Uterus (tissue), 4 donors: ENCODE data around the gene CCR7. TPM values are rescaled to one million over a fixed set of nuclear protein-coding genes. Genes with fewer than 3 reads are reported as not detected.
"Not testable (repeated sequence)": the region's sequence is repeated elsewhere in the genome, so short reads cannot be mapped to it uniquely, and the experiment has no call there.

Source experiments
- DNase-seq, 2 donors: peaks; one replicate each; pipeline ENCODE4 v3.0.0-alpha.2; 2019 to 2020
- H3K27ac ChIP-seq, 2 donors: fragments of 200-600 bp; sonication (generic); 1 replicate in 1 of 2; 2 replicates in 1 of 2; pipeline ENCODE4 v1.5.1; 2016 to 2018
- H3K27me3 ChIP-seq, 2 donors: fragments of 200-600 bp; sonication (generic); one replicate each; pipeline ENCODE4 v1.5.1; 2018 to 2019; ENCODE audit warnings: control low read depth in 1 of 2
- H3K36me3 ChIP-seq, 2 donors: fragments of 200-600 bp; sonication (generic); one replicate each; pipeline ENCODE4 v1.5.1; 2019; ENCODE audit warnings: control low read depth in 1 of 2
- H3K4me1 ChIP-seq, 2 donors: fragments of 200-600 bp; sonication (generic); one replicate each; pipeline ENCODE4 v1.5.1; 2018 to 2019; ENCODE audit warnings: control low read depth in 1 of 2
- H3K4me3 ChIP-seq, 2 donors: fragments of 200-600 bp; sonication (generic); 1 replicate in 1 of 2; 2 replicates in 1 of 2; pipeline ENCODE4 v1.5.1; 2018 to 2019; ENCODE audit warnings: mild to moderate bottlenecking in 1 of 2
- H3K9me3 ChIP-seq, 2 donors: fragments of 200-600 bp; sonication (generic); one replicate each; pipeline ENCODE4 v1.5.1; 2019; ENCODE audit warnings: control low read depth in 1 of 2
- POLR2A ChIP-seq, 2 donors: fragments of 450-650 bp; IDR thresholded peaks; one replicate each; pipeline ENCODE4 v1.6.1; 2016; ENCODE audit warnings: antibody characterized with exemption in 2 of 2, mild to moderate bottlenecking in 1 of 2, moderate library complexity in 1 of 2
- intact Hi-C: fragments of 100-400 bp; cut with DNase I; formaldehyde crosslinking; loops from one replicate; pipeline ENCODE4 v1.15.1; 2023; ENCODE audit warnings: low total_unique reads
- total RNA-seq, 4 donors: library from RNA; depleted of rRNA in 3 of 4; stranded (reverse); fragments of >200 nt in 3 of 4; gene quantifications; one replicate each; pipeline versions ENCODE4 v1.1.0 to v1.2.4, GENCODE V29; 2014 to 2023
- TF ChIP-seq, protein P1 (sequence below), 4 experiments: fragments of 200-600 bp in 2 of 4; fragments of 450-650 bp in 2 of 4; sonication (generic) in 2 of 4; IDR thresholded peaks; one replicate each; pipeline ENCODE4 v1.5.1; 2016 to 2019; ENCODE audit warnings: antibody characterized with exemption in 4 of 4, mild to moderate bottlenecking in 2 of 4, moderate library complexity in 1 of 4
- donor health status: DM: yes; HTN: yes; CAD: no.

CCR7 gene
- total RNA-seq, 4 donors from 2014 or later, result 0.14 TPM; not detected in 3

DNA sequence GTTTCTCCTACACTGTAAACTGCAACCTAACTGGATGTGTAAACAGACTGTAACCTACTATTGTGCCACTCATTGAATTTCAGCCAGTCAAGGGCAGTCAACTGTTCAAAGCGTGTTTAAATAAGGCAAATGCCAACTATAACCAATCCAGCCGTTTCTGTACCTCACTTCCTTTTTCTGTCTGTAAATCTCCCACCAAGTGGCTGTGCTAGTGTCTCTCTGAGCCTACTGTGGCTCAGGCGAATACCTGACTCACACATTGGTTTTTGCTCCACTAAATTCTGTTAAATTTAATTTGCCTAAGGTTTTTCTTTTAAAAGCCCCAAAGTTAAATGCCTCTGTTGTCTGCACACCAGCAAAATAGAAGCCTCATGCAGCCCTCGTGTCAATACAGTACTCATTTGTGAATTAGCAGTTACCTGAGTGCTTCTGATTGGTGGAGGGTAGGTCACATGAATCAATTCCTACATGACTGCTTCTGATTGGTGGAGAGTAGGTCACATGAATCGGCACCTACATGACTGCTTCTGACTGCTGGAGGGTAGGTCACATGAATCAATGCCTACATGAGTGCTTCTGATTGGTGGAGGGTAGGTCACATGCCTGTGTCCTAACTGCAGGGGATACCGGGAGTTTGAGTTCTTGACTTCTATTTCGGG is 31.1 kb upstream of the CCR7 start:
- no peak for DNase-seq
- no peaks in the 10 kb centered on the region for H3K27me3 ChIP-seq
- H3K27ac ChIP-seq, result no peak overlapping the region
- H3K9me3 ChIP-seq, result no peaks in the 10 kb centered on the region
- TF ChIP-seq, protein P1, sequence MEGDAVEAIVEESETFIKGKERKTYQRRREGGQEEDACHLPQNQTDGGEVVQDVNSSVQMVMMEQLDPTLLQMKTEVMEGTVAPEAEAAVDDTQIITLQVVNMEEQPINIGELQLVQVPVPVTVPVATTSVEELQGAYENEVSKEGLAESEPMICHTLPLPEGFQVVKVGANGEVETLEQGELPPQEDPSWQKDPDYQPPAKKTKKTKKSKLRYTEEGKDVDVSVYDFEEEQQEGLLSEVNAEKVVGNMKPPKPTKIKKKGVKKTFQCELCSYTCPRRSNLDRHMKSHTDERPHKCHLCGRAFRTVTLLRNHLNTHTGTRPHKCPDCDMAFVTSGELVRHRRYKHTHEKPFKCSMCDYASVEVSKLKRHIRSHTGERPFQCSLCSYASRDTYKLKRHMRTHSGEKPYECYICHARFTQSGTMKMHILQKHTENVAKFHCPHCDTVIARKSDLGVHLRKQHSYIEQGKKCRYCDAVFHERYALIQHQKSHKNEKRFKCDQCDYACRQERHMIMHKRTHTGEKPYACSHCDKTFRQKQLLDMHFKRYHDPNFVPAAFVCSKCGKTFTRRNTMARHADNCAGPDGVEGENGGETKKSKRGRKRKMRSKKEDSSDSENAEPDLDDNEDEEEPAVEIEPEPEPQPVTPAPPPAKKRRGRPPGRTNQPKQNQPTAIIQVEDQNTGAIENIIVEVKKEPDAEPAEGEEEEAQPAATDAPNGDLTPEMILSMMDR (IDR thresholded peaks at IDR 0.05), result no peak
- H3K4me1 ChIP-seq, result no peaks in the 10 kb centered on the region
- intact Hi-C loops, result no loop called here
- H3K4me3 ChIP-seq, result no peak overlapping the region
- no peaks in the 10 kb centered on the region for H3K36me3 ChIP-seq

DNA sequence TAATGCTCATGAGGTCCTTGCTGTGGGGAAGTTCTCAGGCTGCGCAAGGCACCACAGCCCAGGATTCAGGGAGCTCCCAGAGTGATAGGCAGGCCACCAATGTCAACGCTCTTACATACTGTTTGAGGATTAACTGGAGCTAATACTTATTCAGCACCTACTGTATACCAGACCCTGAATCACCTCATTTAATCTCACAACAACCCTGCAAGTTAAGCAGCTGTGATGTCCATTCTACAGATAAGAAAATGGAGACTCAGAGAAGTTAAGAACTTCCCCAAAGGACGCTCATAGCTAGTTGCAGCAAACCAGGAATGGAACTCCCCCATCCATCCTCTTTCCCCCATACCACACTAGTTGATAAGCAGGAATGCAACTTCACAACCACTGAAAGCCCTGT is 25.5 kb upstream of the CCR7 start:
- TF ChIP-seq POLR2A (IDR thresholded peaks at IDR 0.05), result no peak
- TF ChIP-seq, protein P1 (IDR thresholded peaks at IDR 0.05), result no peak
- no peak overlapping the region for H3K27ac ChIP-seq
- H3K36me3 ChIP-seq, result no peaks in the 10 kb centered on the region
- intact Hi-C loops, result no loop called here
- H3K4me3 ChIP-seq, result no peak overlapping the region
- DNase-seq, result no peak
- H3K27me3 ChIP-seq, result no peaks in the 10 kb centered on the region
- H3K9me3 ChIP-seq, result no peaks in the 10 kb centered on the region
- H3K4me1 ChIP-seq, result no peaks in the 10 kb centered on the region

DNA sequence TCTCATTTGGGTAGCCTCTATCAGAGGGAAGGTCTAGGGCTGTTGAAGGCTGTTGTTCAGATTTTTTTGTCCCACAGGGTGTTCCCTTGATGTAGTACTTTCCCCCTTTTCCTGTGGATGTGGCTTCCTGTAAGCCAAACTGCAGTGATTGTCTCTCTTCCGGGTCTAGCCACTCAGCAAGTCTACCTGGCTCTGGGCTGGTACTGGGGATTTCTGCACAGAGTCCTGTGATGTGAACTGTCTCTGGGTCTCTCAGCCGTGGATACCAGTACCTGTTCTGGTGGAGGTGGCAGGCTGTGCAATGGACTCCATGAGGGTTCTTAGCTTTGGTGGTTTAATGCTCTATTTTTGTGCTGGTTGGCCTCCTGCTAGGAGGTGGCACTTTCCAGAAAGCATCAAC is 23.3 kb upstream of the CCR7 start:
- H3K4me1 ChIP-seq, result no peaks in the 10 kb centered on the region
- TF ChIP-seq POLR2A (IDR thresholded peaks at IDR 0.05), result no peak
- TF ChIP-seq, protein P1 (IDR thresholded peaks at IDR 0.05), result no peak
- H3K27me3 ChIP-seq, result no peaks in the 10 kb centered on the region
- H3K27ac ChIP-seq, result no peak overlapping the region
- intact Hi-C loops, result no loop called here
- DNase-seq, result no peak
- no peak overlapping the region for H3K4me3 ChIP-seq
- no peaks in the 10 kb centered on the region for H3K36me3 ChIP-seq
- no peaks in the 10 kb centered on the region for H3K9me3 ChIP-seq

DNA sequence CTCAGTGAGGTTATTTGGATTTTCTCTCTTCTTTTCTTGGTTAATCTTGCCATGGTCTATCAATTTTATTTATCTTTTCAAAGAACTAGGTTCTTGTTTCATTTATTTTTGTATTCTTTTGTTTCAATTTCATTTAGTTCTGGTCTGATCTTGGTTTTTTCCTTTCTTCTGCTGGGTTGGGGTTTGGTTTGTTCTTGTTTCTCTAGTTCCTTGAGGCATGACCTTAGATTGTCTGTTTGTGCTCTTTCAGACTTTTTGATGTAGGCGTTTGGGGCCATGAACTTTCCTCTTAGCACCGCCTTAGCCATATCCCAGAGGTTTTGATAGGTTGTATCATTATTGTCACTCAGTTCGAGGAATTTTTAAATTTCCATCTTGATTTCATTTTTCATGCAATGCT is 21.0 kb upstream of the CCR7 start:
- H3K36me3 ChIP-seq, H3K9me3 ChIP-seq, DNase-seq, H3K4me3 ChIP-seq, H3K4me1 ChIP-seq, H3K27ac ChIP-seq, H3K27me3 ChIP-seq, intact Hi-C loops: not testable (repeated sequence)

DNA sequence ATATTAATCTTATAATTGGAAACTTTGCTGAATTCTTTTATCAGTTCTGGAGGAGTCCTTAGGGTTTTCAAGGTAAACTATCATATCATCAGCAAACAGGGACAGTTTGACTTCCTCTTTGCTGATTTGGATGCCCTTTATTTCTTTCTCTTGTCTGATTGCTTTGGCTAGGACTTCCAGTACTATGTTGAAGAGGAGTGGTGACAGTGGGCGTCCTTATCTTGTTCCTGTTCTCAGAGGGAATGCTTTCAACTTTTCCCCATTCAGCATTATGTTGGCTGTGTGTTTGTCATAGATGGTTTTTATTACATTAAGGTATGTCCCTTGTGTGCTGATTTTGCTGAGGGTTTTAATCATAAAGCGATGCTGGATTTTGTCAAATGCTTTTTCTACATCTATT is 19.7 kb upstream of the CCR7 start:
- H3K4me1 ChIP-seq, H3K9me3 ChIP-seq, intact Hi-C loops, H3K27me3 ChIP-seq, DNase-seq, H3K4me3 ChIP-seq, H3K36me3 ChIP-seq, H3K27ac ChIP-seq: not testable (repeated sequence)

DNA sequence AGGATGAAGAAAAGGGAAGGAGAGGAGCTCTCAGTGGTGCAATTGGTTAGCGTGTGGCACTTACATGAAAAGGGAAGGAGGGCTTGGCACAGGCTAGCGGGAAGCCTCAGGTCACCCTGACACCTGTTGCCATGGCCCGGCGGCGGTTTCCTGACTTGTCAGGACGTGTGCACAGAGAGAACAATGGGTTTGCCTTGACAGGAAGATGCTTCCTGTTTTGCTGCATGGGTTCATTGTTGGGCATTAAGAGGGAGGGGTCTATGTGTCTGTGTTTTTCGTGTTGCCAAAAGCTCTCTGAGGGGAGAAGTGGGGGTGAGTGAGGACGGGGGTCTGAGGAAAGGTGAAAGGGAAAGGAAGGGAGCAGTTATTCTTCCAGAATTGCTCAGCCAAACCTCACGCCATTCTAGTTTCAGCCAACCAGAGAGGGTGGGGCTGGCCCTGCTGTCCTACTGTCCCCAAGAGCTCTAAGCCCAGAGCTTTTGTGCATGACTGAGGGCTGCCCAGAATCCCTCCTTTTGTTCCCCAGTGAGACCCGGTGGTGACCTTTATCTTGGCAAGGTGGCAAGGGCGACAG is 17.1 kb upstream of the CCR7 start:
- H3K9me3 ChIP-seq, result no peaks in the 10 kb centered on the region
- peak overlapping the region in 1 of 2 donors; percentile 22 for H3K27ac ChIP-seq
- peak in 1 of 2 donors; percentile 64 for DNase-seq

More for the DNA sequence above, 17.1 kb upstream of the CCR7 start:
- TF ChIP-seq POLR2A (IDR thresholded peaks at IDR 0.05), result no peak
- TF ChIP-seq, protein P1 (IDR thresholded peaks at IDR 0.05), result no peak
- intact Hi-C loops, result no loop called here
- no peak overlapping the region for H3K4me3 ChIP-seq
- no peaks in the 10 kb centered on the region for H3K27me3 ChIP-seq
- H3K36me3 ChIP-seq, result no peaks in the 10 kb centered on the region
- H3K4me1 ChIP-seq, result no peaks in the 10 kb centered on the region
